ENCODE results near the gene TRABD2A.
"Not testable (repeated sequence)": the region's sequence is repeated elsewhere in the genome, so short reads cannot be mapped to it uniquely, and the experiment has no call there.

The TRABD2A gene, protein sequence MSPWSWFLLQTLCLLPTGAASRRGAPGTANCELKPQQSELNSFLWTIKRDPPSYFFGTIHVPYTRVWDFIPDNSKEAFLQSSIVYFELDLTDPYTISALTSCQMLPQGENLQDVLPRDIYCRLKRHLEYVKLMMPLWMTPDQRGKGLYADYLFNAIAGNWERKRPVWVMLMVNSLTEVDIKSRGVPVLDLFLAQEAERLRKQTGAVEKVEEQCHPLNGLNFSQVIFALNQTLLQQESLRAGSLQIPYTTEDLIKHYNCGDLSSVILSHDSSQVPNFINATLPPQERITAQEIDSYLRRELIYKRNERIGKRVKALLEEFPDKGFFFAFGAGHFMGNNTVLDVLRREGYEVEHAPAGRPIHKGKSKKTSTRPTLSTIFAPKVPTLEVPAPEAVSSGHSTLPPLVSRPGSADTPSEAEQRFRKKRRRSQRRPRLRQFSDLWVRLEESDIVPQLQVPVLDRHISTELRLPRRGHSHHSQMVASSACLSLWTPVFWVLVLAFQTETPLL

DNA sequence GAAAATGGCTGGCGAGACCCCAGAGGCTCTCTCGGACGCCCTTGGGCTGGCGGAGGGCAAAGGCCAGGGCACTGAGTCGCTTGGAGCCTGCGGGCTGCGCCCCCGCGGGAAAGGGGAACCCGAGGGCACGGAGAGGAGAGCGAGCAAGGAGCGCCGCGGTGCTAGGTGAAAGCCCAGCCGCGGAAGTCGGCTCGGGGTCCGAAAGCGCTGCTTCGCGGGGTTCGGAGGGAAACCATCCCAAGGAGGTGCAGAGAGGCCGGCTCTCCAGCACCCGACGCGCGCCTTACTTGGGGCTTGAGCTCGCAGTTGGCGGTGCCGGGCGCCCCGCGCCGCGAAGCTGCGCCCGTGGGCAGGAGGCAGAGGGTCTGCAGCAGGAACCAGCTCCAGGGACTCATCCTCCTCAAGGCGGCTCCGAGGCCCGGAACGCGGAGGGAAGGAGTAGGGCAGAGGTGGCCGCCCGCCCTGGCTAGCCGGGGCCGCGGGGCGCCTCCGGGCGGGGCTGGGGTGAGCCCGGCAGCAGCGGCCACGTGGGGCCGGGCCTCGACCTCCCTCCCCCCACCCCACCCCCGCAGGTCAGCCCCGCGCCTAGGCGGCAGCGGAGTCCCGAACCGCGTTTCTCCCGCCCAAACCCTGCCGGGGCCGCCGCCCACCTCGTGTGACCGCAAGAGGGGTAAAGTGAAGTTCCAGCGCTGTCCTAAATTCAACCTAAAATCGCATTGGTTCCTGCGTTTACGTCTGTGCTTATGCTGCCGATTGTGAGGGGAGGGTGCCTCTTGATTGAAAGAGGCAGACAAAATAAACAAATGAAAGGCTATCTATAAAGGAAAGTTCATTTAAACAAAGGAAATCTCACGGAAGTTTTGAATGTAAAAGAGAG, at the start of gene TRABD2A:
TSS of gene TRABD2A (minus strand) at position 440 of the 877 bp plus-strand sequence. CDS start at position 395, 45 bp downstream.
- peak; percentile 84 for DNase-seq
- ATAC-seq: peak; percentile 50

- no peak for DNase-seq
- ATAC-seq: no peak
These were observed 46.4 kb upstream of the TRABD2A start for GRCh38 chr2:84927275-84927627.

DNA sequence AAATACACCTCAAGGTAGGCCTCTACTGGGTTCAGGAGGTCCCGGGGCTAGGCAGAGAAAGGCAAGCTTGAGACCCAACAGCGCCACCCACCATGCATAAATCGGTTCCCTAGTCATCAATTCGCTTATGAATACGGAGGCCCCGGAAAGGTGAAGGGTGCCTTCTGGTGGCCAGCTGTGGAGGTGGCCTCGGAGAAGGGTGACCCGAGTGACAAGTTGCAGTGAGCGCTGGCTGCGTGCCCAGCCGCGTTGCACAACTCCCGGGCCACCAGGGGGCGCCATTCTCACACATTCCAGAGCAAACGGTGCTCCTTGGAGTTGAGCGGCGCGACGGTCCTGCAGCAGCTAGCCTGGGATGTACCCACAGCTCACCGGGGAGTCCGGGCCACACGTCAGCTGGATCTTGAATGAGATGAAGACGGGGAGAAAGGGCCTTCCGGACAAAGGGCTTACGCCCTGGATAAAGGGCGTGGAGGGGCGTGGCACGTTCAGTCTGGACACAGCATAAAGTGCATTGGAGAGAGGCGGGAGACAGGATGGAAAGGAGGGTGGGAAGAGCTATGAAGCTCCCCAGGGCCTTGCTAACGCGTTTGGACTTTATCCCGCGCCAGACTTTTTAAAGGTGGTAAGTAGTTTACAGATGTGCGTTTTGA, 45.0 kb upstream of the TRABD2A start:
- ATAC-seq (peak; percentile 86), DNase-seq (peak; percentile 99)

DNA sequence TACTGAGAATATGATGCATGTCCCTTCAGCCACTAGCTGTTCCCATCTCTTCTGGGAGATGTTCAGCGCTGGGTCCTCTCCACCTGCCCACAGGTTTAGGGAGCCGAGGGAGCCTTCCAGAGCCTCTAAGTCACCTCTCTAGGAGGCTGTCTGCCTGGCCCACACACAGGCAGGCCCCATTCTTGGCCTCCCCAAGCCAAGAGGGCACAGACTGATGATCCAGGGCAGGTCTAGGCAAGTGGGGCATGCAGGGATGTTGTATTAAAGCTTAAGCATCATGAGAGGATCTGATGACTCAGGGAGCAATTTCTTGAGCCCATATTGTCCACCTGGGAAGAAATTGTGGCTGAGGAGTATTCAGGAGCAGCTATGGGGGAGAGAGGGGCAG, 44.4 kb upstream of the TRABD2A start:
- ATAC-seq (peak; percentile 1), DNase-seq (no peak)

DNA sequence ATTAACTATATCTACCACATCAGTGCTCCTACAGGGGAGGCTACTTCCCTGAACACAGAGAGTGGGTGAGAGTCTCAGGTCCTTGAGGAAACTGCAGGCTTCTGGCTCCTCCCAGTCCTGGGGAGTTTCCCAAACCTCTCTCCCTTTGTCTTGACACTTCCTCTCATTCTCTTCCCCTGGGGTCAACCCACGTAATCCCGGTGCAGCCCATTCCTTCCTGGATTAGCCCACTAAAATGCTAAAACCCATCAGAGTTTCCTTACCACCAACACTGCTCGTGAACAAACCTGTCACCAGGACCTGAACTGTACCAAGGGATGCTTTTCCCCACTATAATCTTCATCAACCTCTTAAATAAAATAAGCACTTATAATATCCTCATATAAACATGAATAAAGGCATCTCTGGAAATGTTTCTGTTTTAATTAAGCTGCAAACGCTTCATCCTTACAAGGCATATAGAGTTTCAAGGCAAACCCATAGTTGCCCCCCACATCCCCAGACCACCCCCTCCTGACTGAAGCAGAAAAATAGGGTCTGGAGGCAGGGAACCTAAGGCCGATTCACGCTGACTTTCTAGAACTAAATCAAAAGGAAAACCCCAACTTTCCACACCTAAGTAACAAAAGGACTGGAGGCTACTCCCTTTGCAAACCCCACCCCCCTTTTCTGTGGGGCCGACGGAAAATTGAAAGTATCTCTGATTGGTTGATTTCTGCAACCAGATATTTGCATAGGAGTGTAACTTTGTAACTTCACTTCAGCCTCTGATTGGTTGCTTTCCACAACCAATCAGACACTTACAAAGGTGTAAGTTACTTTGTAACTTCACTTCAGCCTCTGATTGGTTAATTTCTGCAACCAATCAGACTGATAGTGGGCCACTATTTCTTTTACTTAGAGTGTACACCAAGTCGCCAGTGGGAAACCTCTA, 43.6 kb upstream of the TRABD2A start:
- ATAC-seq: peak; percentile 7
- peak; percentile 63 for DNase-seq

GRCh38 chr2:84923009-84923408, 42.1 kb upstream of the TRABD2A start:
- DNase-seq (no peak), ATAC-seq (no peak)

DNA sequence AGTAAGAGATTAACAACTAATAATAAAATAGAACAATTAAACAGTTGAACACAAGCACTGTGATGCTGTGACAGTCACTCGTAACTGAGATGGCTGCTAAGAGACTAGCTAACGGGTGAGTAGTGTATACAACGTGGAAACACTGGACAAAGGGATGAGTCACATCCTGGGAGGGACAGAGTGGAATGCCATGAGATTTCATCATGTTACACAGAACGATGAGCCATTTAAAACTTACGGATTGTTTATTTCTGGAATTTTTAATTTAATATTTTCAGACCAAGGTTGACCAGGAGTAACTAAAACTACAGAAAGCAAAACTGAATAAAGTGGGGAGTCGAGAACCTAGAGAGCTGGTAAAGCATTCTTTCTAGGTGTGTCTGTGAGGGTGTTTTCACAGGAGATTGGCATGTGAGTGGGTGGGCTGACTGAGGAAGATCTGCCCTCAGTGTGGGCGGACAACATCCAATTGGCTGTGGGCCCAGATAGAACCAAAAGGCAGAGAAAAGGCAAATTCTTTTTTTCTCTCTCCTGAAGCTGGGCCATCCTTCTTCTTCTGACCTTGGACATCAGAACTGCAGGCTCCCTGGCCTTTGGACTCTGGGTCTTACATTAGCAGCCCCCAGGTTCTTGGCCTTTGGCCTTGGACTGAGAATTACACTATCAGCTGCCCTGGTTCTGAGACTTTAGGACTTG, 39.1 kb upstream of the TRABD2A start:
- ATAC-seq (peak; percentile 83), DNase-seq (peak; percentile 63)

GRCh38 chr2:84918430-84918829, 37.5 kb upstream of the TRABD2A start:
- DNase-seq (no peak), ATAC-seq (no peak)

GRCh38 chr2:84917821-84918220, 36.9 kb upstream of the TRABD2A start:
- ATAC-seq, DNase-seq: not testable (repeated sequence)

- not testable (repeated sequence) for ATAC-seq, DNase-seq
These were observed 34.8 kb upstream of the TRABD2A start for GRCh38 chr2:84915675-84916074.

GRCh38 chr2:84914334-84914733, 33.5 kb upstream of the TRABD2A start:
- no peak for DNase-seq
- no peak for ATAC-seq

- ATAC-seq (no peak), DNase-seq (no peak)
These were observed 32.1 kb upstream of the TRABD2A start for GRCh38 chr2:84912984-84913383.

DNA sequence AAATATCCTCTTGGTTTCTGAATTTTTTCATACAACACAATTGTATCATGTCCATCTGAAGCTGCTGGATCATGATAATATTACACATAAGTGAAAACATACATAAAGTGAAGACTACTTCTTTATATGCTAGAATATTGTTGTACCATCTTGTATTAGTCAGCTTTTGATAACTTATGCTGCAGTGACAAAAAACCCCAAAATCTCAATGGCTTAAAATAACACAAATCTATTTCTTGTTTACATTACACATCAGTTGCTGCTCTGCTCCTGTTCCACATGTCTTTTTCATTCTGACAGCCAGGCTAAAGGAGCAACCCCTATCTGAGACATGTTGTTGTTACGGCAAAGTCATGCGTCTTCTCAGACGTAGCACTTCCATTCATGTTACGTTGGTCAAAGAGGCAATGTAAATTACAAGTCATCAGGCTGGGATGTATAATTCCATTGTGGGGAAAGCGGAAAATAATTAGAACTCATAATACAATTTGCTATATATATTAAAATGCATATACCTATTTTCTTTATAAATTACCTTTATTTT, 30.3 kb upstream of the TRABD2A start:
- no peak for ATAC-seq
- no peak for DNase-seq

GRCh38 chr2:84908948-84909713, 28.2 kb upstream of the TRABD2A start:
- DNase-seq (no peak), ATAC-seq (no peak)

DNA sequence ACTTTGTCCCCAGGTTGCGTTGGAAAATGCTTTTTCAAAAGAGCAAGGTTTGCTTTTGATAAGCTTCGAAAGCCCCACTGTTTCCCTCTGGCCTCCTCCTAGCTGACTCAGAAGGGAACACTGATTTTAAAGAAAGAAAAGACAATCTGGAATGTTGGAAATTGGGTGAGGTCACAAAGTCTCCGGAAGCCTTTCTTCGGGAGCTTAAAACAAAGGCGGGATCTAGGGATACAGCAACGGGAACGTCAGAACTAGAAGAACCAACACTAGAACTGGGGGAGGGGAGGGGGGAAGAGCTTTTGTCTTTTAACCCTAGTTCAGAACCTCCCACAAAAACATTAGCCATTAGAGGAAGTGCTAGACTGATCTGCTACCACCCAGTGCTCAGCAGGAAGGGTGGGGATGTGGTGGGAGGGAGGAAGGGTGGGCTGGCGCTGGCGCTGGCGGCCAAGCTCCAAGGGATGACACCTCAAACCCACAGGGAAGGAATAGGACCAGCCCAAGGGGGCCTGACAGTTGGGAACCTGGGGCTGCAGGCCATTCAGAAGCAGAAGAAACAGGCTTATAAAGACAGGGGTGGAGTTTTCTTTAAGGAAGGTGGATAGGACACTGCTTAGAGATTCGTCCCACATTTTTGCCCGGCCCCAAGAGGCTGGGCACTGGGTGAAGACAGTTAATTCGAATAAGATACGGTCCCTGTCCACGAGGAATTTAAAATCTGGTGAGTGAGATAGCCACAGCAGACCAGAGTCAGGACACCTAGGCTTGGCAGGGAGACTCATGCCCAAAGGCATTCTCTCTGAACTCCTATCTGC, 26.2 kb upstream of the TRABD2A start:
- DNase-seq (peak; percentile 55), ATAC-seq (peak; percentile 37)

GRCh38 chr2:84906108-84906899, 25.4 kb upstream of the TRABD2A start:
- ATAC-seq: no peak
- DNase-seq: peak; percentile 75

DNA sequence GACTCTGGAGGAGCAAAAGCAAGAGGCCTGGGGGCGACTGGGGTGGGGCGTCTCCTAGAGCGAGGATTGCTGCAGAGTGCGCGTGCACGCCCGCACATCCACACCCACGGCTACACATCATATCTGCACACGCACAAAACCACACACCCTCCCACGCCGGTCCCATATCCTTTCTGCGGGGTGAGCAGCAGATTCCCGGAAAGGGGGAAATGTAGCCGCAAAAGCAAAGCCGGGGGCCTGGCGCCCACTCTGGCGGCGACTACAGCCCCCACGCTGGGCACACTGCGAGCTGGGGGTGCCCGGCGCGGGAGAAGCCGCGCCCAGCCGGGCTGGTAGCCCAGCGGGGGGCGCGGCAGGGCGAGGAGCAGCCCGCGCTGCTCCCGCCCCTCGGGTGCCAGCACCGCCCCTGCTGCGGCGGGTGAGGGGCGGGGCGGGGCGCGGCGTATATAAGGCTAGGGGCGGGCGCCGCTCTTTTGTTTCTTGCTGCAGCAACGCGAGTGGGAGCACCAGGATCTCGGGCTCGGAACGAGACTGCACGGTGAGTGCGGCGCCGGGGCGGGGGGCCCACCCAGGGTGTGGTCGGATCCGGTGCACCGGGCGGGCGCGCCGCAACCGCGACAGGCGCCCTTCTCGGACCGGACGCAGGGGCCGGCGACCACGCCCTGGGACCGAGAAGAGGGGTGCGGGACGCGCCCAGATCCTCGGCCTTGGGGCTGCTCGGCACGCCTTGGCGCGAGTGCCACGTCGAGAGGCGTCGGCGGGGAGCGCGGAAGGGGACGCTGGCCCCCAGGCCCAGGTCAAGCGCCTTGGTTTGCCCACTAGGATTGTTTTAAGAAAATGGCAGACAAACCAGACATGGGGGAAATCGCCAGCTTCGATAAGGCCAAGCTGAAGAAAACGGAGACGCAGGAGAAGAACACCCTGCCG, 24.6 kb upstream of the TRABD2A start, which contains the start of gene TMSB10:
TSS of gene TMSB10 (plus strand) at position 476 of the 927 bp plus-strand sequence.
- peak; percentile 92 for DNase-seq
- ATAC-seq: peak; percentile 63
